GM23338 (cell line): ENCODE data around the gene CACNA1A.

Experiments used
- CREB1 ChIP-seq: fragments of 250-450 bp; sonication (Bioruptor Pico); IDR thresholded peaks from 2 replicates; pipeline ENCODE4 v1.5.0; 2020; ENCODE audit warnings: low read depth, mild to moderate bottlenecking, moderate library complexity
- CTCF ChIP-seq, 2 experiments: fragments of 200-600 bp in 1 of 2; sonication (generic) in 1 of 2; conservative IDR thresholded peaks; 2 replicates each; pipeline versions ENCODE4 v1.5.1 to v1.6.1; 2016 to 2017; ENCODE audit warnings: antibody characterized with exemption in 2 of 2, low read depth in 2 of 2, mild to moderate bottlenecking in 2 of 2, moderate library complexity in 1 of 2
- EZH2 ChIP-seq: fragments of 200-600 bp; sonication (generic); IDR thresholded peaks from one replicate; pipeline ENCODE4 v1.8.0; 2017; ENCODE audit warnings: antibody characterized with exemption, mild to moderate bottlenecking, low read depth; ENCODE audit not compliant: unreplicated experiment
- EZH2phosphoT487 ChIP-seq: fragments of 200-600 bp; sonication (generic); IDR thresholded peaks from one replicate; pipeline ENCODE4 v1.8.1; 2018; ENCODE audit warnings: antibody characterized with exemption; ENCODE audit not compliant: unreplicated experiment
- POLR2AphosphoS5 ChIP-seq: IDR thresholded peaks from 2 replicates; pipeline ENCODE4 v1.6.1; 2016; ENCODE audit warnings: antibody characterized with exemption, low read depth
- REST ChIP-seq: IDR thresholded peaks from one replicate; pipeline ENCODE4 v1.6.1; 2018; ENCODE audit warnings: antibody characterized with exemption; ENCODE audit not compliant: unreplicated experiment
- ZNF462 ChIP-seq: fragments of 250-450 bp; sonication (Bioruptor Pico); IDR thresholded peaks from 2 replicates; pipeline ENCODE4 v1.5.0; 2020; ENCODE audit warnings: mild to moderate bottlenecking, moderate library complexity

- TF ChIP-seq EZH2phosphoT487 (no peak), CTCF (conservative IDR thresholded peaks at IDR 0.05; ENCODE audit: low read depth in 2 of 2) (no peak), POLR2AphosphoS5 (no peak), REST (no peak), EZH2 (no peak), CREB1 (no peak), ZNF462 (no peak)
Observed at GRCh38 chr19:13328241-13328640, 178.0 kb downstream of the CACNA1A start.
